H1 (cell line): ENCODE results near the gene C11orf98. TPM values are rescaled to one million over a fixed set of nuclear protein-coding genes. Genes with fewer than 3 reads are reported as not detected.

Experiments
- CTCF ChIA-PET: fragments of 300-600 bp; sonication (Branson Sonifier 250); formaldehyde crosslinking; loops from one replicate; lab custom pipeline; 2021; ENCODE audit not compliant: partially characterized antibody; lab: Charles Lee
- POLR2A ChIA-PET: fragments of 300-600 bp; sonication (Branson Sonifier 250); formaldehyde crosslinking; loops from one replicate; lab custom pipeline; 2021; ENCODE audit warnings: inconsistent platforms; ENCODE audit not compliant: partially characterized antibody; lab: Charles Lee
- DNase-seq, 2 experiments: peaks; one replicate each; pipeline versions ENCODE4 v3.0.0 to v3.0.0-alpha.2; 2010 to 2022; ENCODE audit warnings: low spot score in 2 of 2, low read depth in 1 of 2, mixed read lengths in 1 of 2
- FAIRE-seq: peaks from 2 replicates; lab custom pipeline; 2011; peaks lifted over from hg19 to GRCh38; lab: Jason Lieb, UNC
- H2AFZ ChIP-seq: 2 replicates; pipeline ENCODE4 v1.8.1; 2012; ENCODE audit warnings: low read length, inconsistent platforms
- H2AK5ac ChIP-seq: 2 replicates; pipeline ENCODE4 v1.6.1; 2013; ENCODE audit warnings: low read depth, low read length
- H2BK120ac ChIP-seq: replicated peaks from 2 replicates; pipeline ENCODE3; 2013; ENCODE audit warnings: low read depth, low read length, inconsistent platforms
- H2BK12ac ChIP-seq: 2 replicates; pipeline ENCODE4 v1.6.1; 2013; ENCODE audit warnings: low read depth, low read length
- H2BK15ac ChIP-seq: 2 replicates; pipeline ENCODE4 v1.6.1; 2013; ENCODE audit warnings: low read length
- H2BK20ac ChIP-seq: 2 replicates; pipeline ENCODE4 v1.6.1; 2013; ENCODE audit warnings: low read length
- H2BK5ac ChIP-seq: 2 replicates; pipeline ENCODE4 v1.6.1; 2013; ENCODE audit warnings: low read depth, low read length
- H3K14ac ChIP-seq: 2 replicates; pipeline ENCODE4 v1.6.1; 2013; ENCODE audit warnings: inconsistent platforms; ENCODE audit not compliant: insufficient read length
- H3K18ac ChIP-seq: 2 replicates; pipeline ENCODE4 v1.6.1; 2013; ENCODE audit warnings: low read length; ENCODE audit errors: extremely low read depth
- H3K23ac ChIP-seq: 2 replicates; pipeline ENCODE4 v1.6.1; 2013; ENCODE audit warnings: inconsistent platforms; ENCODE audit not compliant: insufficient read length
- H3K23me2 ChIP-seq: 2 replicates; pipeline ENCODE4 v1.6.1; 2013; ENCODE audit warnings: low read depth, low read length
- H3K27ac ChIP-seq: 2 replicates; pipeline ENCODE4 v1.6.1; 2011; ENCODE audit warnings: low read depth, low read length, inconsistent platforms
- H3K27me3 ChIP-seq, 4 experiments: replicated peaks in 1 of 4; 1 replicate in 1 of 4; 2 replicates in 3 of 4; pipeline versions ENCODE4 v1.6.1 to v1.8.1; 2011 to 2013; ENCODE audit warnings: low read length in 3 of 4, mild to moderate bottlenecking in 3 of 4, inconsistent platforms in 2 of 4, mixed read lengths in 2 of 4, moderate library complexity in 1 of 4; ENCODE audit not compliant: control insufficient read depth in 3 of 4, insufficient read depth in 3 of 4; ENCODE audit errors: extremely low read depth in 1 of 4
- H3K36me3 ChIP-seq, 4 experiments: 2 replicates each; pipeline versions ENCODE4 v1.6.1 to v1.8.1; 2011 to 2013; ENCODE audit warnings: mild to moderate bottlenecking in 4 of 4, low read length in 3 of 4, moderate library complexity in 2 of 4, control low read depth in 1 of 4, inconsistent platforms in 1 of 4; ENCODE audit not compliant: insufficient read depth in 4 of 4, control insufficient read depth in 2 of 4
- H3K4ac ChIP-seq: replicated peaks from 2 replicates; pipeline ENCODE3; 2013; ENCODE audit warnings: low read length, low read depth, mixed read lengths, inconsistent platforms; ENCODE audit not compliant: insufficient read length
- H3K4me1 ChIP-seq, 4 experiments: replicated peaks in 1 of 4; 1 replicate in 1 of 4; 2 replicates in 3 of 4; pipeline versions ENCODE4 v1.6.1 to v1.8.1; 2011 to 2013; ENCODE audit warnings: low read length in 3 of 4, inconsistent platforms in 2 of 4, mixed read lengths in 1 of 4; ENCODE audit not compliant: insufficient read depth in 4 of 4, control insufficient read depth in 3 of 4
- H3K4me2 ChIP-seq, 2 experiments: 2 replicates each; pipeline versions ENCODE4 v1.6.1 to v1.8.1; 2011 to 2013; ENCODE audit warnings: low read depth in 2 of 2, low read length in 2 of 2, control low read depth in 1 of 2, inconsistent platforms in 1 of 2, mild to moderate bottlenecking in 1 of 2; ENCODE audit not compliant: insufficient read depth in 1 of 2
- H3K4me3 ChIP-seq, 4 experiments: fragments of 200-600, 300-600 bp in 1 of 4; sonication (generic), shearing (Covaris generic), sonication (Bioruptor Twin) in 1 of 4; 2 replicates each; pipeline versions ENCODE4 v1.5.1 to v1.8.1; 2011 to 2016; ENCODE audit warnings: low read length in 4 of 4, low read depth in 3 of 4, control low read depth in 2 of 4, inconsistent platforms in 2 of 4, mild to moderate bottlenecking in 2 of 4, mixed read lengths in 1 of 4, moderate library complexity in 1 of 4; ENCODE audit not compliant: insufficient read depth in 2 of 4; ENCODE audit errors: extremely low read depth in 1 of 4
- H3K56ac ChIP-seq: replicated peaks from 2 replicates; pipeline ENCODE3; 2013; ENCODE audit warnings: low read depth, mild to moderate bottlenecking, mixed read lengths, low read length, inconsistent platforms; ENCODE audit not compliant: insufficient read length
- H3K79me1 ChIP-seq: 2 replicates; pipeline ENCODE4 v1.6.1; 2013; ENCODE audit warnings: low read depth, low read length, control low read depth
- H3K79me2 ChIP-seq, 2 experiments: 2 replicates each; pipeline versions ENCODE4 v1.6.1 to v1.8.1; 2012 to 2013; ENCODE audit warnings: low read length in 2 of 2, mild to moderate bottlenecking in 2 of 2, inconsistent platforms in 1 of 2; ENCODE audit not compliant: insufficient read depth in 2 of 2, control insufficient read depth in 1 of 2
- H3K9ac ChIP-seq, 4 experiments: replicated peaks in 1 of 4; 1 replicate in 1 of 4; 2 replicates in 3 of 4; pipeline versions ENCODE4 v1.6.1 to v1.8.1; 2011 to 2013; ENCODE audit warnings: low read depth in 3 of 4, low read length in 3 of 4, control low read depth in 2 of 4, mild to moderate bottlenecking in 2 of 4, moderate library complexity in 2 of 4, inconsistent platforms in 1 of 4; ENCODE audit errors: extremely low read depth in 1 of 4
- H3K9me3 ChIP-seq, 2 experiments: 2 replicates each; pipeline versions ENCODE4 v1.6.1 to v1.8.1; 2012 to 2013; ENCODE audit warnings: mild to moderate bottlenecking in 2 of 2, moderate library complexity in 2 of 2, control low read depth in 1 of 2, inconsistent platforms in 1 of 2, low read depth in 1 of 2, low read length in 1 of 2, mixed read lengths in 1 of 2; ENCODE audit not compliant: insufficient read depth in 2 of 2
- H4K20me1 ChIP-seq, 2 experiments: replicated peaks in 1 of 2; 2 replicates each; pipeline versions ENCODE3 to v1.8.1; 2011 to 2013; ENCODE audit warnings: inconsistent platforms in 2 of 2, low read length in 2 of 2, mild to moderate bottlenecking in 1 of 2; ENCODE audit not compliant: insufficient read depth in 2 of 2, control insufficient read depth in 1 of 2
- H4K5ac ChIP-seq: 2 replicates; pipeline ENCODE4 v1.6.1; 2013; ENCODE audit warnings: low read length, low read depth, mixed read lengths, inconsistent platforms; ENCODE audit not compliant: insufficient read length
- H4K8ac ChIP-seq: 2 replicates; pipeline ENCODE4 v1.8.0; 2013; ENCODE audit warnings: mild to moderate bottlenecking, moderate library complexity, low read length, inconsistent platforms; ENCODE audit not compliant: insufficient read depth; ENCODE audit errors: extremely low read depth
- H4K91ac ChIP-seq: replicated peaks from 2 replicates; pipeline ENCODE3; 2013; ENCODE audit warnings: low read length, mixed read lengths, inconsistent platforms; ENCODE audit not compliant: insufficient read length
- ASH2L ChIP-seq: fragments of 200-600, 300-600 bp; sonication (generic); IDR thresholded peaks from one replicate; pipeline ENCODE4 v1.7.1; 2017; ENCODE audit warnings: low read length
- GTF2F1 ChIP-seq: IDR thresholded peaks from 2 replicates; pipeline ENCODE4 v1.6.1; 2012; ENCODE audit warnings: low read depth, low read length, improper control_type of control experiment, borderline replicate concordance
- NRF1 ChIP-seq: IDR thresholded peaks from 2 replicates; pipeline ENCODE4 v1.6.1; 2011; ENCODE audit warnings: mild to moderate bottlenecking, low read depth, low read length, improper control_type of control experiment
- PHF8 ChIP-seq: fragments of 200-600 bp; sonication (generic); conservative IDR thresholded peaks from 2 replicates; pipeline ENCODE4 v1.7.1; 2012; ENCODE audit warnings: low read depth, mild to moderate bottlenecking, inconsistent platforms, low read length, moderate library complexity
- POLR2AphosphoS5 ChIP-seq: IDR thresholded peaks from 2 replicates; pipeline ENCODE4 v1.6.1; 2011; ENCODE audit warnings: low read depth, low read length
- POU5F1 ChIP-seq: IDR thresholded peaks from 2 replicates; pipeline ENCODE4 v1.6.1; 2011; ENCODE audit warnings: low read depth, mild to moderate bottlenecking, low read length, moderate library complexity
- SUZ12 ChIP-seq: fragments of 200-600 bp; sonication (generic); IDR thresholded peaks from 2 replicates; pipeline ENCODE4 v1.6.1; 2012; ENCODE audit warnings: mild to moderate bottlenecking, inconsistent platforms, low read length, moderate library complexity, mixed read lengths
- TAF1 ChIP-seq: IDR thresholded peaks from 2 replicates; pipeline ENCODE4 v1.6.1; 2011; ENCODE audit warnings: mild to moderate bottlenecking, low read depth, low read length
- TAF7 ChIP-seq: optimal IDR thresholded peaks from 2 replicates; pipeline ENCODE3; 2011; ENCODE audit warnings: low read depth, mild to moderate bottlenecking, inconsistent platforms, low read length, moderate library complexity, borderline replicate concordance
- TCF12 ChIP-seq: IDR thresholded peaks from 2 replicates; pipeline ENCODE4 v1.6.1; 2011; ENCODE audit warnings: low read depth, mild to moderate bottlenecking, low read length
- YY1 ChIP-seq: IDR thresholded peaks from 2 replicates; pipeline ENCODE4 v1.6.1; 2011; ENCODE audit warnings: low read depth, mild to moderate bottlenecking, low read length
- WGBS, 2 experiments: shearing (Covaris generic) in 1 of 2; methylation state at CpG; one replicate each; pipeline versions ENCODE4 v1.1.6 to v1.1.7; 2013 to 2015; ENCODE audit warnings: low lambda C conversion rate in 2 of 2, mixed read lengths in 2 of 2, inconsistent platforms in 1 of 2, low coverage in 1 of 2, missing lambda C conversion rate in 1 of 2; ENCODE audit not compliant: insufficient replicate concordance in 2 of 2, insufficient coverage in 1 of 2, insufficient read length in 1 of 2; ENCODE audit errors: extremely low coverage in 1 of 2, missing lambda C conversion rate in 1 of 2; 5-methylcytosine and 5-hydroxymethylcytosine counted together
- polyA plus RNA-seq, 7 experiments: library from polyadenylated mRNA; depleted of rRNA in 3 of 7; stranded (reverse) in 5 of 7; unstranded in 2 of 7; fragments of >200 nt in 5 of 7; fragments of 200-250 nt in 2 of 7; gene quantifications; 1 replicate in 5 of 7; 2 replicates in 1 of 7; 4 replicates in 1 of 7; pipeline versions ENCODE4 v1.2.1 to v1.2.3, GENCODE V29; 2011 to 2013; ENCODE audit warnings: missing spikeins in 2 of 7, mixed read lengths in 2 of 7
- total RNA-seq: library from RNA; stranded (reverse); fragmentation: NEBNext Ultra II Directional; extraction: Animal tissue kit (Norgen Biotek cat#: 25700); gene quantifications from 2 replicates; pipeline ENCODE4 v1.2.1, GENCODE V29; 2021

C11orf98 gene
- total and polyA plus RNA-seq, 2 of the 8 experiments (the other 6 are each of a cell fraction or from before 2014, with no cell fraction given), result 68.0 to 171 TPM

- FAIRE-seq (no peak), DNase-seq (peak; percentile 87 to 96)
- peak within 1 kb of the TSS; percentile 87 for H4K5ac ChIP-seq
- H3K14ac ChIP-seq, result no peak within 1 kb of the TSS
- H4K91ac ChIP-seq, result peak within 1 kb of the TSS; percentile 89
- no peaks in the 10 kb centered on the region for H3K9me3 ChIP-seq
- 0 out of 2 replicates have a peak within 1 kb of the TSS, but pooled peaks have one; percentile 2 for H2BK12ac ChIP-seq
- H2BK20ac ChIP-seq, result no peak within 1 kb of the TSS
- peak within 1 kb of the TSS; percentile 78 to 81 for H3K4me2 ChIP-seq
- H2BK120ac ChIP-seq, result no peak within 1 kb of the TSS
- H3K27me3 ChIP-seq, result no peaks in the 10 kb centered on the region
- H3K4me3 ChIP-seq, result peak within 1 kb of the TSS; percentile 71 to 99 (median 90)
- no peak within 1 kb of the TSS for H2AK5ac ChIP-seq
- peaks cover 7 to 47% of the 10 kb centered on the region in 2 experiments for H3K79me2 ChIP-seq
- peak within 1 kb of the TSS; percentile 98 for H4K8ac ChIP-seq
- H3K23ac ChIP-seq, result no peak within 1 kb of the TSS
- 2% methylated on average over 59 of the region's 73 CpGs; no CpG with 5 or more reads in 1 of the 2 experiments for WGBS, 2 experiments
- H2BK15ac ChIP-seq, result no peak within 1 kb of the TSS
- peaks cover 8% of the 10 kb centered on the region for H3K79me1 ChIP-seq
- H4K20me1 ChIP-seq, result peaks cover 3 to 18% of the 10 kb centered on the region in 2 experiments
- peak within 1 kb of the TSS; percentile 92 for H3K4ac ChIP-seq
- no peaks in the 10 kb centered on the region; a peak in 2 of 7 replicates for H3K4me1 ChIP-seq
- peak within 1 kb of the TSS; percentile 76 to 97 (median 94) for H3K9ac ChIP-seq
- peak within 1 kb of the TSS; percentile 90 for H3K27ac ChIP-seq
- POLR2A ChIA-PET, result interaction anchor here (0.5 to 50.4 kb wide), 20 partner anchors 9 to 209 kb away, joined by 3 to 2041 read pairs (median 6); partner anchors contain the start of genes B3GAT3, BSCL2, C11orf98 and CSKMT
- H3K23me2 ChIP-seq, result peaks cover 5% of the 10 kb centered on the region; the same call in 1 of the 2 replicates
- CTCF ChIA-PET, result interaction anchor here (0.6 to 1.4 kb wide), 8 partner anchors 8 to 1290 kb away, joined by 3 to 12 read pairs (median 3); partner anchors contain the start of genes C11orf98 and CSKMT
- peak within 1 kb of the TSS; percentile 34 for H3K18ac ChIP-seq
- H2AFZ ChIP-seq, result no peak within 1 kb of the TSS
- peak within 1 kb of the TSS; percentile 79 for H2BK5ac ChIP-seq
- peaks cover 0 to 28% (median 7%) of the 10 kb centered on the region in 4 experiments; a peak in 6 of 8 replicates for H3K36me3 ChIP-seq
- H3K56ac ChIP-seq, result peak within 1 kb of the TSS; percentile 96
- peak; percentile 64 for TF ChIP-seq ASH2L
- TF ChIP-seq GTF2F1, result no peak
- TF ChIP-seq PHF8, result peak; percentile 97; the same call in 1 of the 2 replicates
- TF ChIP-seq POU5F1, result no peak
- TF ChIP-seq POLR2AphosphoS5, result peak; percentile 97
- TF ChIP-seq TCF12, result no peak
- peak; percentile 98 for TF ChIP-seq YY1
- peak; percentile 83 for TF ChIP-seq TAF7
- TF ChIP-seq TAF1, result peak; percentile 98
- no peak for TF ChIP-seq SUZ12
- TF ChIP-seq NRF1, result no peak
These were observed 18.8 kb downstream of the C11orf98 start, which contains the start of gene GANAB for GRCh38 chr11:62645946-62646824. Gene GANAB, minus strand, starts transcription at chr11:62646613. Its CDS starts 14 bp downstream, at chr11:62646599.
